HL-60/S4 treated with retinoic acid at 250 ng/mL for 4 days and 3 days (cell line): ENCODE results near the gene COL25A1.
"Not testable (repeated sequence)": the region's sequence is repeated elsewhere in the genome, so short reads cannot be mapped to it uniquely, and the experiment has no call there.

ENCODE experiments used
- in situ Hi-C: fragments of 300-500 bp; cut with MboI; formaldehyde crosslinking; loops from 2 replicates; pipeline ENCODE4 v1.7.0; 2022; ENCODE audit warnings: low sequenced_read_pairs

COL25A1 gene

DNA sequence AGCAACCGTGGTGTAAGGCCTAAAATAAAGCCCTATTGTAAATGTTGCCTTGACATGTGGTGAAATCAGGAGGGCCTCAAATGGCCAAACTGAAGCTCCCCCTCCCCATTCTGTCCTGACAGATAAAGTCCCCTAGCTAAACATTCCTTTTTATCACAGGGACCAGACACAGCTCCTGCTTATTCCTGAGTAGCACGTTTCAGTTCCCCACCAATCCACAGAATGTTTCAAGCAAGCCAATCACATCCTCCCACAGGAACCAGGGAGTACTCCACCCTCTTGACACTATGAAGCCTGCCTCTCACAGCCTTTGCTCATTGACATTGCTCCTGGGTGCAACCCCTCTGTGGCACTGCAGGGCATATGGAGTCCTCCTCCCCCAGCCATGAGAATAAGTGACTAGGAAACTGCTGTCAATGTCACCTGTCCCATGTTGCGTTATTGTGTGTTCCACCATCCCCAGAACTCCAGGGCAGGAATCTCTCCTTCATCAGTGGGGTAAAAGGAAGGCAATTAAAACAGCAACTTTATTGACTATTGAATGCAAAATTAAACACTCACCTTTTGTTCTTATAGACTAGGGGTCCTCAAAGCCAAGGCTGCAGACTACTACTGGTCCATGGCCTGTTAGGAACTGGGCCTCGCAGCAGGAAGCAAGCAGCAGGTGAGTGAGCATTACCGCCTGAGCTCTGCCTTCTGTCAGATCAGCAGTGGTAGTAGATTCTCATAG lies 128.1 kb downstream of the COL25A1 start:
- in situ Hi-C loops, result no loop called here

DNA sequence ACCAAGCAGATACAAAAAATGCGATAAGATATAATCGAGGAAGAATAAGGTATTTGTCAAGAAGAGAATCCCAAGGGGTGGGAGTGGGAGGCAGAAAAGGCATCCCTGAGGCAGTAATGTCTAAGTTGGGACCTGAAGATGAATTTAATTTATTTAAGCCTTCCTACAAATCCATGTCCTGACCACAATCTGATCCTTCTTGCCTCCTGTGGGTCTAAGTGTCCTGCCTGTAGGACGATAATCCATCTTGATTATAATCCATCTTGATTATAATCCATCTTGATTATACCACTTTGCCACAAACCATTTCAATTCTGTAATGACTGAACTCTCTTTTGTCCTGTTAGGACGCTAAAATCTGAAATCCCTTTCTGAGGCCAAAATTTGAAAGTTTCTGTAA lies 130.2 kb downstream of the COL25A1 start:
- in situ Hi-C loops, result no loop called here

DNA sequence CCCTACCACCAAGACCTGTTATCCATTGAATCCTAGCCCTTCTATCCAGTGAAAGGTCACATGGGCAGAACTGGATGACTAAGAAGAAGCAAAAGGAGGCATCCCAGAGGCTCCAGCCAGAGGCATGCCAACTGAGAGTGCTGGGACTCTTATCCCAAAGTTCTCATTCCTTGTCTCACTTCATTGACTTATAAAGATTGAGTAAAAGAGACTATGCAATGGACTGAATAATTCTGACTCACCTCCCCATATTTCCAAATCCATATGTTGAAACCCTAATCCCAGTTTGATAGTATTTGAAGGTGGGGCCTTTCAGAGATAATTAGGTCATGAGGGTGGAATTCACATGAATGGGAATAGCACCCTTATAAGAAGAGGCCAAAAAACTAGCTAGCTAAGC lies 131.4 kb downstream of the COL25A1 start:
- in situ Hi-C loops, result no loop called here

GRCh38 chr4:109169170-109169569 lies 133.3 kb downstream of the COL25A1 start:
- in situ Hi-C loops, result no loop called here

DNA sequence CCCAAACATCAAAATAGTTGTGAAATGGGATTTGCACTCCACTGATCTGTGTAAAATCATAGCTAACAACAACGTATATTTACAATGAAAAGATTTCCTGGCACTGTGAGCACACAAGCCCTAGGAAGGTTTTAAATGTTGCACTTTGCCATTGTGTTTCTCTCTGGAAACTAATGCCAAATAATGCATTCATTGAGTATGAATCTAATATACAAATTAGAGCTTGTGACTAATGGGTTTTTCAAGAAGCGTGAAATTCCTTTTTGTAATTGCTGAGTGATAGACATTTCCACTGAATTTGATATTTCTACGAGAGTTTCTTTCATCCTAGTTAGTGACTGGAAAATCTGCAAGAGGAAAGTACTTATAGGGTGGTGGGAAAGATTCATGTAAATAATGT lies 135.9 kb downstream of the COL25A1 start:
- in situ Hi-C loops, result no loop called here

DNA sequence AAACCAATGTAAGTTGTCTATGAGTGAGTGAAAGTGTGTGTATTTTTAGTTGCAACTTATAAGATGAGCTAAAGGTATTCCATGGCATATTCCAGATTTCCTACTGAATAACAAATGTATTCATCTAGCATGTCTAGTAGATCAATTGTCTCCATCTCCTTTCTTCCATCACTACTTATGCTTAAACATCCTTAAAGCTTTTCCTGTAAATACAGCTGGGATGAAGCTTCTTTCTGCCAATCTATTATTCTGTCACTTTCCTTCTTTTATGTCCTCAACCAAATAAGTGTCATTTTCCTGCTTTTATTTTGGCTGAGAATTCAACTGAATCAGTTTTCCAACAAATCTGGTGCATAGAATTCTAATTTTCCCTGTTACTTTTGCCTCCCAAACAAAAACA lies 136.3 kb downstream of the COL25A1 start:
- in situ Hi-C loops, result no loop called here

DNA sequence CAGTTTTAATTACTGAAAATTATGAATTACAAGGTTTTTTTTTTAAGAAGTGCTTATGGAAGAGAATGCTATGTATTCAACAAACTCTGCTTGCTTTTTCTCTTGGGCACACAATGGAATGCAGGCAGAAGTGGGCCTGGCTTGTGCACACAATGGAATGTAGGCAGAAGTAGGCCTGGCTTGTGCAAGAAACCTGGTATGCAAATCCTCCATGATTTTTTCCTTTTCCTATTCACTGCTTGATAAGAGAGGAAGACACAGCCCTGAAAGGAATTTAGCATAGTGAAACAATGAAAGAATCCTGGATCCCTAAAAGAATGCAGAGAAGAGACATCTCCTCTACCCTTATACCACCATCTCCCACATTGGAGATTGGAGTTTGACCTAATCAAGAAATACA lies 138.4 kb downstream of the COL25A1 start:
- in situ Hi-C loops, result no loop called here

GRCh38 chr4:109163493-109163892 lies 139.0 kb downstream of the COL25A1 start:
- in situ Hi-C loops, result no loop called here

- in situ Hi-C loops, result no loop called here
Measured at GRCh38 chr4:109162759-109163158, 139.7 kb downstream of the COL25A1 start.

- in situ Hi-C loops, result no loop called here
Measured at GRCh38 chr4:109160494-109160893, 142.0 kb downstream of the COL25A1 start.

GRCh38 chr4:109157696-109158095 lies 144.8 kb downstream of the COL25A1 start:
- in situ Hi-C loops, result no loop called here

- in situ Hi-C loops, result no loop called here
Measured at GRCh38 chr4:109157205-109157604, 145.3 kb downstream of the COL25A1 start.

DNA sequence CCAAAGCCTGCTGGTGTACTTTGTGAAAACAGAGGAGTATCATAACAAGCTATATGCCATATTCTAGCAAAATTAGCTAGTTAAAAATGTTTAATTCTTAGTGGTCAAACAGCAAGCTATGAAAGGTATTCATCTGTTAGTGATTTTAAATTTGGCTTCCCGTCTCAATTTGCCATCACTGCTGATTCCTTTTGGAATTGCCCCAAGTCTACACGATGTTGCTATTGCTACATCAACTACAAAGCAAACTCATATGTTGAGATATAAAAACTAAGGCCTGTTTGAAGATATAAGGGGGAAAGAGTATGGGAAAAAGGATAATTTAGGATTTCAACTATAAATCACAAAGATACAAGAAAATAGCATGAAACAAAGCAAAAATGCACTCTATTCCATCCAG lies 146.1 kb downstream of the COL25A1 start:
- in situ Hi-C loops, result no loop called here

- in situ Hi-C loops, result no loop called here
Measured at GRCh38 chr4:109155682-109156283, 146.7 kb downstream of the COL25A1 start.

DNA sequence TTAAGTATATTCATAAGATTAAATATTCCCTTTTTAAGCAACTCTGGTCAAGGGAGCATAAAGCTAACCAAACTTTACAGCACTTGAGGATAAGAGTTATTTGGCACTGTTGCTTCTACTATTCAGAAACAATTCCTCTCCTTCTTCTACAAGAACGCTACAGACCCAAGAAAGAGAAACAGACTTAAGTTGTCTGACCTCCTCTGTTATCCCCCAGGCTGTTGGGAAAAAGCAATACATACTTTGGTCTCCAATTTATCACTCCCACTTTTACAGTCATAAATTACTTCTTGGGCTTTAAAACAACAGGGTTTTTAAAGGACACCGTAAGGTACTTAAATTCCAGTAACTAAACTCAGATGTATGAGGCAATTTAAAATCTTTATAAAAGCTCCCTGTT lies 147.4 kb downstream of the COL25A1 start:
- in situ Hi-C loops, result no loop called here

DNA sequence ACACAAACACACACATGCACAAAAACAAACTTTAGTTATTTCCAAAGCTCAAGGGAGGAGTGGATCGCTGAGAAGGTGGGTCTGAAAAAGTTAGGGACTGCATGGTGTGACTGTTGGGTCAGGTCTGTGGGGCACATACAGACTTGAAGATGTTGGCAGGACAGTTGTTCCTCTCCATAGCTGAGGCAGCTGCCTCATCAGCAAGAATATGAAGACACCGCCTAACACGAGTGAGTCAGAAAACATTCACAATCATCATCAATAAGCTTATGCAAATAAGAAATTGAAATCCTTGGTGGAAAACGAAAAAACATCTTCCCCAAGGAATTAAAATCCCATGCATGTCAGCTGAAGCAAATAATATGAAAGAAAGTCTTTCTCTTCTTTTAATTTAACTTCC lies 148.0 kb downstream of the COL25A1 start:
- in situ Hi-C loops, result no loop called here

- in situ Hi-C loops, result no loop called here
Measured at GRCh38 chr4:109149836-109150235, 152.6 kb downstream of the COL25A1 start.

GRCh38 chr4:109148577-109149075 lies 153.8 kb downstream of the COL25A1 start:
- in situ Hi-C loops, result no loop called here

GRCh38 chr4:109147135-109147534 lies 155.3 kb downstream of the COL25A1 start:
- in situ Hi-C loops, result no loop called here

DNA sequence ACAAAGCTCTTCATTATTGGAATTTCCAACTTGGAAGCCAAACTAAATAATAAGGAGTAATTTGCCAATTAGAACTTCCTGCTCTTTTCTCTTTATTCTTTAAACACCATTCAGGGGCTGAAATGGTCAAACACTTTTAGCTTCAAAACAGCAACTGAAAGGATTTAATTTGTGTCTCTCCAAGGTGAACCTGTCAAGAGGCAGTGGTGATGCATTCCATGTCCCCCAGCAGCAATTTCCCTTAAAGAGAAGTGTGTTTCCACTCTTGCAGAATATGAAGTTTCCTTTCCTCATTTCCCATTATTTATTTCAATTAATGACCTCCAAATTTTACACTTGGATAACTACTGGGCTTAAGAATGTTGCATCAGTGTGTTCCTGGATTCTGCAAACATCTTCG lies 156.0 kb downstream of the COL25A1 start:
- in situ Hi-C loops, result no loop called here

DNA sequence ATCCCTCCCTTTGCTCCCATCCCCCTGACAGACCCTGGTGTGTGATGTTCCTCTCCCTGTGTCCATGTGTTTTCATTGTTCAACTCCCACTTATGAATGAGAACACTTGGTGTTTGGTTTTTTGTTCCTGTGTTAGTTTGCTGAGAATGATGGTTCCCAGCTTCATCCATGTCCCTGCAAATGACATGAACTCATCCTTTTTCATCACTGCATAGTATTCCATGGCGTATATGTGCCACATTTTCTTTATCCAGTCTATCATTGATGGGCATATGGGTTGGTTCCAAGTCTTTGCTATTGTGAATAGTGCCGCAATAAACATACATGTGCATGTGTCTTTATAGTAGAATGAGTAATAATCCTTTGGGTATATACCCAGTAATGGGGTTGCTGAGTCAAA lies 164.3 kb downstream of the COL25A1 start:
- in situ Hi-C loops, result not testable (repeated sequence)

GRCh38 chr4:109134921-109135320 lies 167.5 kb downstream of the COL25A1 start:
- in situ Hi-C loops, result no loop called here

DNA sequence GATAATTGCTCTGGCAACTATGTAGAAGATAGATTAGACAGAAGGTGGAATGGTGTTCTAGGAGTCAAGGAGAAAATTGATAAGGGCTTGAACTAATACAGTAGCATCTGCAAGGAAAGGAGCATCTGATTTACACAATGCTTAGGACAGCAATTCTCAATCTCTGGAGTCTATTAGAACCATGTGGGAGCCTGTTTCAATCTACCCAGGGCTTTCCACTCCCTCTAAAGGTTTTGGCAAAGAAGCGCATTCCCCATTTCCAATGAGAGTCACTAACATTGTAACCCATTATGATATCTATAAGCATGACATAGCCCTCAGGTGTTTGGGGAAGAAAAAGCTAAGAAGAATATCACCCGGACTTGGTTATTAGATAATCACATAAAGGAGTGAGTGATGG lies 168.2 kb downstream of the COL25A1 start:
- in situ Hi-C loops, result no loop called here
